Measurements from ENCODE around the gene NCOA7.

DNA sequence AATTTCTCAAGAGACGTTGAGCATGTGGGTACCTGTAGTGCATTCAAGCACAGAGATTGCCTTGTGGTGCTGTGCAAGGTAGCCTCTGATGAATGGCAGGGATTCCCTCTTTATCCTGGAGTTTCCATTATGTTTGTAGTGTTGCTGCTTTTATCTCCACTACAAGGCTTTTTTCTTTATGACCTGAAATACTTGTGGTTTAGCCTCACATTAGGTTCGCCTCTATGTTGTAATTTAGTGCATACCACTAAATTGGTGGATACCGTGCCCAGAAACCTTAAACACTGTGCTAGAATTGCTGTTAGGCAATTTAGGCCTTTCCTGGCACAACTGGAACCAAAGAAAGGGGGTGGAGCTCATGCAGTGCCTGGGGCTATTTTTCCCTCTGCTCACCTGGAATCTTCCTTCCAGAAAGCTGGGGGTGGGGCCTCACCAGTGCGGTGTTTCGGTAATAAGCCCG, 76.8 kb downstream of the NCOA7 start:
- TF ChIP-seq CTCF (IDR thresholded peaks at IDR 0.05) (no peak), POLR2A (IDR thresholded peaks at IDR 0.05) (no peak), EP300 (IDR thresholded peaks at IDR 0.05) (no peak)
